B cell (primary cell): ENCODE data around the gene SLC16A2.

ENCODE experiments used
- EZH2 ChIP-seq: IDR thresholded peaks from 2 replicates; pipeline ENCODE4 v1.6.1; 2012; ENCODE audit warnings: borderline replicate concordance, low read depth, mild to moderate bottlenecking, moderate library complexity, low read length; ENCODE audit not compliant: insufficient read depth, poor library complexity, severe bottlenecking
- TF ChIP-seq, protein P1 (sequence below): fragments of 200-600 bp; IDR thresholded peaks from one replicate; pipeline ENCODE4 v1.8.0; 2022; ENCODE audit warnings: antibody characterized with exemption, mild to moderate bottlenecking

DNA sequence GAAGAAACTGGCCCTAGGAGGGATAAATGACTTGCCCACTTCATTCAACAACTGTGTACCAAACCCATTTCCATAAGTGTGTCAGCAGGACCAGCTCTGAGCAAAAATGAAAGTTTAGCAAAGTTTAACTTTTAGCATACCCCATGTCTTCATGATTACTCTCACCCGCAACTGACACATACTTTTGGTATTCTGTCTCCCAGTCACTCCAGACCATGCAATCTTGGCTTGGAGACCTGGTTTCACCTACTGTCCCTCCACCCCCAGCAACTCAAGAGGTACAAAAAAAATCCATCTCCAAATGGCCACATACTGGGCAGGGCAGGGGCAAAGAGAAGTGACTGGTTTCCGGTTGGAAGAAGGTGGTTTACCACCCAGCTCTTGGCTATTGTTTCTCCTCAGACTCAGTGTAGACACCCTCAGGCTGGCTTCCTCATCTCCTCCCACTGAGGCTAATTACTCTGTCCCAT is 113.3 kb downstream of the SLC16A2 start:
- TF ChIP-seq, protein P1, sequence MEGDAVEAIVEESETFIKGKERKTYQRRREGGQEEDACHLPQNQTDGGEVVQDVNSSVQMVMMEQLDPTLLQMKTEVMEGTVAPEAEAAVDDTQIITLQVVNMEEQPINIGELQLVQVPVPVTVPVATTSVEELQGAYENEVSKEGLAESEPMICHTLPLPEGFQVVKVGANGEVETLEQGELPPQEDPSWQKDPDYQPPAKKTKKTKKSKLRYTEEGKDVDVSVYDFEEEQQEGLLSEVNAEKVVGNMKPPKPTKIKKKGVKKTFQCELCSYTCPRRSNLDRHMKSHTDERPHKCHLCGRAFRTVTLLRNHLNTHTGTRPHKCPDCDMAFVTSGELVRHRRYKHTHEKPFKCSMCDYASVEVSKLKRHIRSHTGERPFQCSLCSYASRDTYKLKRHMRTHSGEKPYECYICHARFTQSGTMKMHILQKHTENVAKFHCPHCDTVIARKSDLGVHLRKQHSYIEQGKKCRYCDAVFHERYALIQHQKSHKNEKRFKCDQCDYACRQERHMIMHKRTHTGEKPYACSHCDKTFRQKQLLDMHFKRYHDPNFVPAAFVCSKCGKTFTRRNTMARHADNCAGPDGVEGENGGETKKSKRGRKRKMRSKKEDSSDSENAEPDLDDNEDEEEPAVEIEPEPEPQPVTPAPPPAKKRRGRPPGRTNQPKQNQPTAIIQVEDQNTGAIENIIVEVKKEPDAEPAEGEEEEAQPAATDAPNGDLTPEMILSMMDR = no peak
- TF ChIP-seq EZH2 = no peak
